ENCODE data around the gene ODC1.

The ODC1 gene

GRCh38 chr2:10424916-10425505 is 23.1 kb downstream of the ODC1 start:
- DNase-seq (ENCODE audit: low read depth, low spot score), result no peak

GRCh38 chr2:10424051-10424450 is 24.1 kb downstream of the ODC1 start:
- no peak overlapping the region for H3K4me3 ChIP-seq (ENCODE audit: low read length)
- DNase-seq (ENCODE audit: low read depth, low spot score), result no peak

More at GRCh38 chr2:10424916-10425505, 23.1 kb downstream of the ODC1 start:
- no peak overlapping the region for H3K4me3 ChIP-seq (ENCODE audit: low read length)

- H3K4me3 ChIP-seq (ENCODE audit: low read length), result no peak overlapping the region
- DNase-seq (ENCODE audit: low read depth, low spot score), result no peak
These were observed 24.7 kb downstream of the ODC1 start for GRCh38 chr2:10423400-10423774.

- DNase-seq (ENCODE audit: low read depth, low spot score), result no peak
- H3K4me3 ChIP-seq (ENCODE audit: low read length), result no peak overlapping the region
These were observed 25.3 kb downstream of the ODC1 start for GRCh38 chr2:10422732-10423399.

GRCh38 chr2:10422251-10422650 is 25.9 kb downstream of the ODC1 start:
- no peak overlapping the region for H3K4me3 ChIP-seq (ENCODE audit: low read length)
- no peak for DNase-seq (ENCODE audit: low read depth, low spot score)

- no peak overlapping the region for H3K4me3 ChIP-seq (ENCODE audit: low read length)
- DNase-seq (ENCODE audit: low read depth, low spot score), result no peak
These were observed 28.4 kb downstream of the ODC1 start for GRCh38 chr2:10419553-10420257.

- no peak overlapping the region for H3K4me3 ChIP-seq (ENCODE audit: low read length)
- no peak for DNase-seq (ENCODE audit: low read depth, low spot score)
These were observed 30.4 kb downstream of the ODC1 start for GRCh38 chr2:10417551-10418335.

- no peak overlapping the region for H3K4me3 ChIP-seq (ENCODE audit: low read length)
- no peak for DNase-seq (ENCODE audit: low read depth, low spot score)
These were observed 32.5 kb downstream of the ODC1 start for GRCh38 chr2:10415640-10416039.

- H3K4me3 ChIP-seq (ENCODE audit: low read length), result no peak overlapping the region
- DNase-seq (ENCODE audit: low read depth, low spot score), result no peak
These were observed 33.1 kb downstream of the ODC1 start for GRCh38 chr2:10415048-10415447.

- H3K4me3 ChIP-seq (ENCODE audit: low read length), result no peak overlapping the region
- no peak for DNase-seq (ENCODE audit: low read depth, low spot score)
These were observed 33.5 kb downstream of the ODC1 start for GRCh38 chr2:10414591-10414990.

GRCh38 chr2:10413991-10414451 is 34.1 kb downstream of the ODC1 start:
- no peak for DNase-seq (ENCODE audit: low read depth, low spot score)
- H3K4me3 ChIP-seq (ENCODE audit: low read length), result no peak overlapping the region

GRCh38 chr2:10413503-10413902 is 34.6 kb downstream of the ODC1 start:
- H3K4me3 ChIP-seq (ENCODE audit: low read length), result no peak overlapping the region
- no peak for DNase-seq (ENCODE audit: low read depth, low spot score)

- peak; percentile 21 for DNase-seq (ENCODE audit: low read depth, low spot score)
- no peak overlapping the region for H3K4me3 ChIP-seq (ENCODE audit: low read length)
These were observed 35.7 kb downstream of the ODC1 start for GRCh38 chr2:10412380-10412779.

- no peak overlapping the region for H3K4me3 ChIP-seq (ENCODE audit: low read length)
- DNase-seq (ENCODE audit: low read depth, low spot score), result no peak
These were observed 36.6 kb downstream of the ODC1 start for GRCh38 chr2:10411557-10411956.

- no peak for DNase-seq (ENCODE audit: low read depth, low spot score)
- no peak overlapping the region for H3K4me3 ChIP-seq (ENCODE audit: low read length)
These were observed 37.2 kb downstream of the ODC1 start for GRCh38 chr2:10410823-10411437.

- no peak overlapping the region for H3K4me3 ChIP-seq (ENCODE audit: low read length)
- DNase-seq (ENCODE audit: low read depth, low spot score), result no peak
These were observed 37.9 kb downstream of the ODC1 start for GRCh38 chr2:10410001-10410822.

- DNase-seq (ENCODE audit: low read depth, low spot score), result peak; percentile 69
- no peak overlapping the region for H3K4me3 ChIP-seq (ENCODE audit: low read length)
These were observed 39.2 kb downstream of the ODC1 start for GRCh38 chr2:10408649-10409579.

Data from Jurkat, Clone E6-1 (cell line).